Ishikawa (cell line): ENCODE data around the gene GABRR2.

Source experiments
- CEBPB ChIP-seq: IDR thresholded peaks from 2 replicates; pipeline ENCODE4 v1.6.1; 2012
- EP300 ChIP-seq: IDR thresholded peaks from 2 replicates; pipeline ENCODE4 v1.6.1; 2012; ENCODE audit warnings: borderline replicate concordance
- TF ChIP-seq, protein P1 (sequence below): IDR thresholded peaks from 2 replicates; pipeline ENCODE4 v1.6.1; 2012; ENCODE audit warnings: low read depth, mild to moderate bottlenecking

DNA sequence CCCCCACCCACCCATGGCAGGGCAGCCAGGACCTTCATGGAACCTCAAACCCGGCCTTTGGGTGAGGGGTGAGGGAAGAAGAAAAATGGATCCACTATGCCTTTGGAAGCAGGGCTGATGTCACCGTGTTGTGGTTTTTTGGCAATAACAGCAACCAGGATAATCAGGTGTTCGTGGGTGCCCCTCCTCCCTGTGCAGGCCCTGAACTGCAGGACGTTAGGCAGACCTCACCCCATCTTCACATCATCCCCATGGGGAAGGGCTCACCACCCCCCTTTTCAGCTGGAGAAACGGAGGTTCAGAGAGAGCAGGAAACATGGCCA lies 3.6 kb downstream of the GABRR2 start:
- TF ChIP-seq, protein P1, sequence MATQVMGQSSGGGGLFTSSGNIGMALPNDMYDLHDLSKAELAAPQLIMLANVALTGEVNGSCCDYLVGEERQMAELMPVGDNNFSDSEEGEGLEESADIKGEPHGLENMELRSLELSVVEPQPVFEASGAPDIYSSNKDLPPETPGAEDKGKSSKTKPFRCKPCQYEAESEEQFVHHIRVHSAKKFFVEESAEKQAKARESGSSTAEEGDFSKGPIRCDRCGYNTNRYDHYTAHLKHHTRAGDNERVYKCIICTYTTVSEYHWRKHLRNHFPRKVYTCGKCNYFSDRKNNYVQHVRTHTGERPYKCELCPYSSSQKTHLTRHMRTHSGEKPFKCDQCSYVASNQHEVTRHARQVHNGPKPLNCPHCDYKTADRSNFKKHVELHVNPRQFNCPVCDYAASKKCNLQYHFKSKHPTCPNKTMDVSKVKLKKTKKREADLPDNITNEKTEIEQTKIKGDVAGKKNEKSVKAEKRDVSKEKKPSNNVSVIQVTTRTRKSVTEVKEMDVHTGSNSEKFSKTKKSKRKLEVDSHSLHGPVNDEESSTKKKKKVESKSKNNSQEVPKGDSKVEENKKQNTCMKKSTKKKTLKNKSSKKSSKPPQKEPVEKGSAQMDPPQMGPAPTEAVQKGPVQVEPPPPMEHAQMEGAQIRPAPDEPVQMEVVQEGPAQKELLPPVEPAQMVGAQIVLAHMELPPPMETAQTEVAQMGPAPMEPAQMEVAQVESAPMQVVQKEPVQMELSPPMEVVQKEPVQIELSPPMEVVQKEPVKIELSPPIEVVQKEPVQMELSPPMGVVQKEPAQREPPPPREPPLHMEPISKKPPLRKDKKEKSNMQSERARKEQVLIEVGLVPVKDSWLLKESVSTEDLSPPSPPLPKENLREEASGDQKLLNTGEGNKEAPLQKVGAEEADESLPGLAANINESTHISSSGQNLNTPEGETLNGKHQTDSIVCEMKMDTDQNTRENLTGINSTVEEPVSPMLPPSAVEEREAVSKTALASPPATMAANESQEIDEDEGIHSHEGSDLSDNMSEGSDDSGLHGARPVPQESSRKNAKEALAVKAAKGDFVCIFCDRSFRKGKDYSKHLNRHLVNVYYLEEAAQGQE = no peak
- TF ChIP-seq EP300 (no peak), CEBPB (no peak)
